Prostate gland (tissue), 2 donors: ENCODE data around the gene NCOA3. TPM values are rescaled to one million over a fixed set of nuclear protein-coding genes. Genes with fewer than 3 reads are reported as not detected.
"Not testable (repeated sequence)": the region's sequence is repeated elsewhere in the genome, so short reads cannot be mapped to it uniquely, and the experiment has no call there.

Experiments used
- DNase-seq: peaks from one replicate; pipeline ENCODE4 v3.0.0-alpha.2; 2019; ENCODE audit warnings: low spot score
- H3K27ac ChIP-seq, 2 donors: fragments of 200-600 bp; sonication (generic); 2 replicates each; pipeline ENCODE4 v1.5.1; 2017 to 2019
- H3K27me3 ChIP-seq: fragments of 200-600 bp; sonication (generic); replicated peaks from 2 replicates; pipeline ENCODE4 v1.5.1; 2019; ENCODE audit not compliant: insufficient read depth
- H3K36me3 ChIP-seq, 2 donors: fragments of 200-600 bp; sonication (generic); 1 replicate in 1 of 2; 2 replicates in 1 of 2; pipeline versions ENCODE4 v1.5.1 to v1.8.1; 2017 to 2019
- H3K4me1 ChIP-seq: fragments of 200-600 bp; sonication (generic); replicated peaks from 2 replicates; pipeline ENCODE4 v1.5.1; 2019
- H3K4me3 ChIP-seq, 2 donors: fragments of 200-600 bp; sonication (generic); 2 replicates each; pipeline ENCODE4 v1.5.1; 2017 to 2019
- H3K9me3 ChIP-seq: fragments of 200-600 bp; sonication (generic); 2 replicates; pipeline ENCODE4 v1.5.1; 2017
- POLR2A ChIP-seq: fragments of 450-650 bp; IDR thresholded peaks from one replicate; pipeline ENCODE4 v1.6.1; 2016; ENCODE audit warnings: antibody characterized with exemption, mild to moderate bottlenecking
- POLR2AphosphoS5 ChIP-seq: sonication (generic); formaldehyde crosslinking; IDR thresholded peaks from one replicate; pipeline ENCODE4 v1.6.1; 2017; ENCODE audit warnings: antibody characterized with exemption
- WGBS: methylation state at CpG from one replicate; pipeline ENCODE4 v1.1.5; 2018; 5-methylcytosine and 5-hydroxymethylcytosine counted together
- intact Hi-C: fragments of 100-400 bp; cut with DNase I; formaldehyde crosslinking; loops from one replicate; pipeline ENCODE4 v1.14.2; 2022
- total RNA-seq, 2 donors: library from RNA; depleted of rRNA; stranded (reverse); fragments of >200 nt; gene quantifications; one replicate each; pipeline ENCODE4 v1.1.0, GENCODE V29; 2016
- TF ChIP-seq, protein P1 (sequence below), 4 experiments: fragments of 200-600 bp in 2 of 4; fragments of 450-650 bp in 2 of 4; sonication (generic) in 2 of 4; IDR thresholded peaks; 1 replicate in 3 of 4; 2 replicates in 1 of 4; pipeline ENCODE4 v1.5.1; 2016 to 2019; ENCODE audit warnings: antibody characterized with exemption in 4 of 4, mild to moderate bottlenecking in 2 of 4, moderate library complexity in 2 of 4

NCOA3 gene
- total RNA-seq, 2 donors from 2014 or later = 21.6 to 35.6 TPM

DNA sequence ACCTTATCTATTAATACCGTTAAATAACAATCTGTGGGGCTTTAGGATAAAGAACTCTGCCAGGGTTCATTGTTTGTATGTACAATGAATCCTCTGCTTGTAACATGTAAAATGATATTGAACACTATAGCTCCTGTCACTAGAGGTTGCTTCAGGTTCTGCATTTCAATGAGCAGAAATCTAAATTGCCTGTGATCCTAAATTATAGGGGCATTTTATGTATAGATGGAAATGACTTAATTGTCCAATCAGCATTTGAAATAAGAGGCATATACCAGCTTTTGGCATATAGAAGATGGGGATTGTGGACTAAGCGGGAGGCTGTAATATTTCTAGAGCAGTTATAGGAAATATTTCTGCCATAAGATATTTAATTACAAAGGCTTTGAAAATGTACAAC lies 2.0 kb downstream of the NCOA3 start:
- TF ChIP-seq POLR2AphosphoS5 = no peak
- TF ChIP-seq, protein P1, sequence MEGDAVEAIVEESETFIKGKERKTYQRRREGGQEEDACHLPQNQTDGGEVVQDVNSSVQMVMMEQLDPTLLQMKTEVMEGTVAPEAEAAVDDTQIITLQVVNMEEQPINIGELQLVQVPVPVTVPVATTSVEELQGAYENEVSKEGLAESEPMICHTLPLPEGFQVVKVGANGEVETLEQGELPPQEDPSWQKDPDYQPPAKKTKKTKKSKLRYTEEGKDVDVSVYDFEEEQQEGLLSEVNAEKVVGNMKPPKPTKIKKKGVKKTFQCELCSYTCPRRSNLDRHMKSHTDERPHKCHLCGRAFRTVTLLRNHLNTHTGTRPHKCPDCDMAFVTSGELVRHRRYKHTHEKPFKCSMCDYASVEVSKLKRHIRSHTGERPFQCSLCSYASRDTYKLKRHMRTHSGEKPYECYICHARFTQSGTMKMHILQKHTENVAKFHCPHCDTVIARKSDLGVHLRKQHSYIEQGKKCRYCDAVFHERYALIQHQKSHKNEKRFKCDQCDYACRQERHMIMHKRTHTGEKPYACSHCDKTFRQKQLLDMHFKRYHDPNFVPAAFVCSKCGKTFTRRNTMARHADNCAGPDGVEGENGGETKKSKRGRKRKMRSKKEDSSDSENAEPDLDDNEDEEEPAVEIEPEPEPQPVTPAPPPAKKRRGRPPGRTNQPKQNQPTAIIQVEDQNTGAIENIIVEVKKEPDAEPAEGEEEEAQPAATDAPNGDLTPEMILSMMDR (IDR thresholded peaks at IDR 0.05) = no peak
- no peak for TF ChIP-seq POLR2A
- Histone ChIP-seq H3K27ac (no peak overlapping the region), H3K4me3 (no peak overlapping the region), H3K27me3 (no peaks in the 10 kb centered on the region), H3K9me3 (no peaks in the 10 kb centered on the region), H3K4me1 (no peaks in the 10 kb centered on the region), H3K36me3 (no peaks in the 10 kb centered on the region)
- DNase-seq = no peak
- WGBS = 54% methylated on average over 2 of the region's 2 CpGs
- intact Hi-C loops = loop anchor here (10.0 kb wide), 3 partner anchors 51 to 229 kb away; no protein-coding TSS in a partner anchor

DNA sequence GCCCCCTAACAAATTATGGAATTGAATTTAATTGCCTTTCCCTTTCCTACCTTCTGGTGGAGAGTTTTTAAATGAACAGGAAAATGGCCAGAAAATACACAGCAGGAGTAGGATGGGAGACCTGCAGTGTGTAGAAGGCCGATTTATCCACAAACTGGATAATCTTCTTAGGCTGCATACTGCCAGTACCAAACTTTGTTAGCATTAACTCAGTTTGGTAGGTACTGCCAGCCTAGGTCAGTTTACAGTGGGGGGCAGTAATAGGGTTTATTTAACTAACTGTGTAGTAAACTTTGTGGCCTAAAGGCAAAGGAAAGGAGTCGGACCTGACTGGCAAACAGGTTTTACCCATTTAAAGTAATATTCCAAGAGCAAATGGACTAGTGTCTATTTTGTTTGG lies 4.6 kb downstream of the NCOA3 start:
- 33% methylated on average over 2 of the region's 2 CpGs for WGBS
- Histone ChIP-seq H3K36me3 (no peaks in the 10 kb centered on the region), H3K27ac (no peak overlapping the region), H3K27me3 (no peaks in the 10 kb centered on the region), H3K9me3 (no peaks in the 10 kb centered on the region), H3K4me3 (no peak overlapping the region), H3K4me1 (no peaks in the 10 kb centered on the region)
- DNase-seq = peak; percentile 10
- intact Hi-C loops = loop anchor here (10.0 kb wide), 3 partner anchors 48 to 232 kb away; no protein-coding TSS in a partner anchor
- TF ChIP-seq POLR2A (no peak), POLR2AphosphoS5 (no peak)
- TF ChIP-seq, protein P1 (IDR thresholded peaks at IDR 0.05) = no peak

DNA sequence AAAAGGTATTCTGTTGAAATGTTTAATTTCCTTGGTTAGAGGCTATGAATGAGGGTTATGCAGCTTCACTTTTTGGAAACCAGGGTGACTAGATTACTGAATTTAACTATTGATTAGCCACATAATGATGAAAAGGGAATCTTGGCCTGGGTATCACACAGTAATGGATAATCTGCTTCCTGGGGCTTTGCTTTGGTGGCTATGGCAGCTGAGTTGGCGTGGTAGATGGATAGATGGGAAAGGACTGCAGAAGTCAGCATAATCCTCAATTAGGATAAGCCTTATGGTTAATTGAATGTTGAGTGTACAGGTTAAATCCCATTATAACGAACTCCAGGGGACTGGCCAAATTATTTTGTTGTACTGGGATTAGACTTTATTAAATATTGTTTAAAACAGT lies 5.2 kb downstream of the NCOA3 start:
- no peaks in the 10 kb centered on the region for H3K4me1 ChIP-seq
- intact Hi-C loops = loop anchor here (10.0 kb wide), 3 partner anchors 48 to 232 kb away; no protein-coding TSS in a partner anchor
- no peak for TF ChIP-seq POLR2AphosphoS5
- TF ChIP-seq, protein P1 (IDR thresholded peaks at IDR 0.05) = no peak
- no peak for TF ChIP-seq POLR2A

DNA sequence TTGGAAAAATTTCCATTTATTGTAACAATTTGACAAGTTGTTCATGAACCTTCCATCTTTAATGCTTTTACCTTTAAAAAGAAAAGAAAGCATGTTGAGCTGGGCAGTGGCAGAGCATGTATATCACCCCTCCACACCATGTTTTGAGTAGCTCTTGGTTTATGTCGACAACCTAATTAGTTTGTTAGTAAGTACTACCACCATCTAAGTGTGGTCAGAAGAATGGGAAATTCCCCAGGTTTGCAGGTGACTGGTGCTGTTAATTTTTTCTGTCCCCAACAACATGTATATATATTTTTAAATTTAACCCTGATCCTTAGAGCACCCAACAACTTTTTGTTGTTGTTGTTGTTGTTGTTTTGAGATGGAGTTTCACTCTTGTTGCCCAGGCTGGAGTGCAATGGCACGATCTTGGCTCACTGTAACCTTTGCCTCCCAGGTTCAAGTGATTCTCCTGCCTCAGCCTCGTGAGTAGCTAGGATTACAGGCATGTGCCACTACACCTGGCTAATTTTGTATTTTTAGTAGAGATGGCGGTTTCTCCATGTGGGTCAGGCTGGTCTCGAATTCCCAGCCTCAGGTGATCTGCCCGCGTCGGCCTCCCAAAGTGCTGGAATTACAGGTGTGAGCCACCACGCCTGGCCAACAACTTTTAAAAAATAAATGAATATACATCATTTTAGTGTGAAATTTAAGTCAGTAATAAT lies 5.7 kb downstream of the NCOA3 start:
- not testable (repeated sequence) for H3K36me3 ChIP-seq, H3K27me3 ChIP-seq, H3K4me1 ChIP-seq, DNase-seq, H3K27ac ChIP-seq, H3K4me3 ChIP-seq, H3K9me3 ChIP-seq
- intact Hi-C loops = loop anchor here (10.0 kb wide), 3 partner anchors 47 to 233 kb away; no protein-coding TSS in a partner anchor
- WGBS = 95% methylated on average over 9 of the region's 9 CpGs

More for the DNA sequence above, 5.2 kb downstream of the NCOA3 start:
- Histone ChIP-seq H3K9me3 (no peaks in the 10 kb centered on the region), H3K4me3 (no peak overlapping the region), H3K27me3 (no peaks in the 10 kb centered on the region), H3K36me3 (no peaks in the 10 kb centered on the region), H3K27ac (no peak overlapping the region)
- DNase-seq = no peak
- WGBS = 37% methylated on average over 2 of the region's 2 CpGs

DNA sequence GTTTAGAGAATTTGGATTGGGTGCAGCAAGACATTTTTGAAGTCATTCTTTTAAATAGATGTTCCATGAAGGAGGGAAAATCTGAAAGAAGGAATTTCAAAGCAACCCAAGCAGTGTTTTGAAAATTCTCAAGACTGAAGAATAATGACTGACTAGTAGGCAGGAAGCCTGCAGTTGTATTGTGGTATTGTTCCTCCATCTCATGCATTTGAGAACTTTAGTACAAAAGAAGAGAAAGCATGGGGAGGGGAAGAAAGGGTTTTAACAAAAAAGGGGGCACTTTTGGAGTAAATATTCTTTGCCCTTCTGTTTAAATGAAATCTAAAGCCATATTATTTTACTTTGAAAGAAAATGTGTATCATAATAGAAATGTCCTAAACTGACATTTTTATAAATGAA lies 6.6 kb downstream of the NCOA3 start:
- intact Hi-C loops = loop anchor here (10.0 kb wide), 3 partner anchors 47 to 233 kb away; no protein-coding TSS in a partner anchor
- no peak for DNase-seq
- no peak overlapping the region for H3K27ac ChIP-seq
- no peak overlapping the region for H3K4me3 ChIP-seq
- H3K27me3 ChIP-seq = no peaks in the 10 kb centered on the region
- no peaks in the 10 kb centered on the region for H3K36me3 ChIP-seq
- TF ChIP-seq POLR2AphosphoS5 = no peak
- TF ChIP-seq, protein P1 (IDR thresholded peaks at IDR 0.05) = no peak
- TF ChIP-seq POLR2A = no peak
- no peaks in the 10 kb centered on the region for H3K9me3 ChIP-seq
- H3K4me1 ChIP-seq = no peaks in the 10 kb centered on the region
